Vagina (tissue), 2 donors: Measurements from ENCODE around the gene LRRFIP2. TPM values are rescaled to one million over a fixed set of nuclear protein-coding genes. Genes with fewer than 3 reads are reported as not detected.
"Not testable (repeated sequence)": the region's sequence is repeated elsewhere in the genome, so short reads cannot be mapped to it uniquely, and the experiment has no call there.

Experiments used
- DNase-seq, 2 donors: peaks; one replicate each; pipeline ENCODE4 v3.0.0-alpha.2; 2017; ENCODE audit errors: extremely low spot score in 2 of 2
- H3K27ac ChIP-seq: fragments of 200-600 bp; sonication (generic); one replicate; pipeline ENCODE4 v1.5.1; 2019
- H3K27me3 ChIP-seq: fragments of 200-600 bp; sonication (generic); one replicate; pipeline ENCODE4 v1.5.1; 2019
- H3K36me3 ChIP-seq, 2 donors: fragments of 200-600 bp; sonication (generic); one replicate each; pipeline ENCODE4 v1.5.1; 2017 to 2019
- H3K4me1 ChIP-seq: fragments of 200-600 bp; sonication (generic); one replicate; pipeline ENCODE4 v1.5.1; 2019
- H3K4me3 ChIP-seq, 2 donors: fragments of 200-600 bp; sonication (generic); 1 replicate in 1 of 2; 2 replicates in 1 of 2; pipeline ENCODE4 v1.5.1; 2016 to 2019
- H3K9me3 ChIP-seq: fragments of 200-600 bp; sonication (generic); one replicate; pipeline ENCODE4 v1.5.1; 2019
- CTCF ChIP-seq, 3 experiments: fragments of 450-650 bp in 2 of 3; fragments of 200-600 bp in 1 of 3; sonication (generic) in 1 of 3; IDR thresholded peaks; one replicate each; pipeline ENCODE4 v1.5.1; 2017 to 2019; ENCODE audit warnings: antibody characterized with exemption in 3 of 3, mild to moderate bottlenecking in 2 of 3, moderate library complexity in 2 of 3
- POLR2A ChIP-seq, 2 donors: fragments of 450-650 bp; IDR thresholded peaks; one replicate each; pipeline ENCODE4 v1.6.1; 2017; ENCODE audit warnings: antibody characterized with exemption in 2 of 2, mild to moderate bottlenecking in 2 of 2, moderate library complexity in 2 of 2
- POLR2AphosphoS5 ChIP-seq, 2 donors: sonication (generic); formaldehyde crosslinking; IDR thresholded peaks; one replicate each; pipeline ENCODE4 v1.9.0; 2017; ENCODE audit warnings: antibody characterized with exemption in 2 of 2, mild to moderate bottlenecking in 2 of 2, low read depth in 1 of 2; ENCODE audit not compliant: insufficient read depth in 1 of 2
- intact Hi-C: fragments of 100-400 bp; cut with DNase I; formaldehyde crosslinking; loops from one replicate; pipeline ENCODE4 v1.15.1; 2023
- total RNA-seq: library from RNA; depleted of rRNA; stranded (reverse); fragments of >200 nt; gene quantifications from one replicate; pipeline ENCODE4 v1.2.3, GENCODE V29; 2016

Gene LRRFIP2
- 74.2 TPM for total RNA-seq

GRCh38 chr3:37174532-37175126, at the start of gene LRRFIP2:
Gene LRRFIP2 (minus strand): TSS chr3:37174582. CDS start chr3:37148983, 25,599 bp downstream.
- DNase-seq, result no peak
- peaks cover 80% of the 10 kb centered on the region for H3K4me1 ChIP-seq
- intact Hi-C loops, result no loop called here
- peak within 1 kb of the TSS; percentile 86 to 98 for H3K4me3 ChIP-seq
- no peaks in the 10 kb centered on the region for H3K9me3 ChIP-seq
- peak within 1 kb of the TSS; percentile 96 for H3K27ac ChIP-seq
- no peak for TF ChIP-seq CTCF (IDR thresholded peaks at IDR 0.05)
- no peaks in the 10 kb centered on the region for H3K27me3 ChIP-seq
- H3K36me3 ChIP-seq, result peaks cover 0 to 3% of the 10 kb centered on the region in 2 donors

GRCh38 chr3:37223576-37223975, 49.2 kb upstream of the LRRFIP2 start:
- Histone ChIP-seq H3K36me3 (no peaks in the 10 kb centered on the region), H3K4me1 (no peaks in the 10 kb centered on the region), H3K27ac (no peak overlapping the region), H3K4me3 (no peak overlapping the region), H3K9me3 (no peaks in the 10 kb centered on the region), H3K27me3 (no peaks in the 10 kb centered on the region)
- intact Hi-C loops, result no loop called here
- TF ChIP-seq POLR2AphosphoS5 (IDR thresholded peaks at IDR 0.05; ENCODE audit: insufficient read depth in 1 of 2, low read depth in 1 of 2), result no peak
- no peak for TF ChIP-seq CTCF (IDR thresholded peaks at IDR 0.05)
- no peak for TF ChIP-seq POLR2A (IDR thresholded peaks at IDR 0.05)
- DNase-seq, result no peak

GRCh38 chr3:37223141-37223558, 48.8 kb upstream of the LRRFIP2 start:
- Histone ChIP-seq H3K27me3 (no peaks in the 10 kb centered on the region), H3K4me1 (no peaks in the 10 kb centered on the region), H3K27ac (no peak overlapping the region), H3K36me3 (no peaks in the 10 kb centered on the region), H3K9me3 (no peaks in the 10 kb centered on the region), H3K4me3 (no peak overlapping the region)
- TF ChIP-seq CTCF (IDR thresholded peaks at IDR 0.05), result no peak
- no peak for TF ChIP-seq POLR2A (IDR thresholded peaks at IDR 0.05)
- no peak for TF ChIP-seq POLR2AphosphoS5 (IDR thresholded peaks at IDR 0.05; ENCODE audit: insufficient read depth in 1 of 2, low read depth in 1 of 2)
- intact Hi-C loops, result no loop called here
- DNase-seq, result no peak

GRCh38 chr3:37222542-37222941, 48.2 kb upstream of the LRRFIP2 start:
- H3K27me3 ChIP-seq, H3K36me3 ChIP-seq, intact Hi-C loops, H3K9me3 ChIP-seq, H3K27ac ChIP-seq, H3K4me1 ChIP-seq, DNase-seq, H3K4me3 ChIP-seq: not testable (repeated sequence)

- H3K9me3 ChIP-seq, result no peaks in the 10 kb centered on the region
- DNase-seq, result no peak
- H3K36me3 ChIP-seq, result no peaks in the 10 kb centered on the region
- no peaks in the 10 kb centered on the region for H3K4me1 ChIP-seq
- no peak for TF ChIP-seq POLR2A (IDR thresholded peaks at IDR 0.05)
- no peak for TF ChIP-seq CTCF (IDR thresholded peaks at IDR 0.05)
- TF ChIP-seq POLR2AphosphoS5 (IDR thresholded peaks at IDR 0.05; ENCODE audit: insufficient read depth in 1 of 2, low read depth in 1 of 2), result no peak
- H3K27ac ChIP-seq, result no peak overlapping the region
- no peak overlapping the region for H3K4me3 ChIP-seq
- intact Hi-C loops, result no loop called here
- H3K27me3 ChIP-seq, result no peaks in the 10 kb centered on the region
Observed at GRCh38 chr3:37221407-37221806, 47.0 kb upstream of the LRRFIP2 start.
